ENCODE results near the gene ABCA3.

Gene ABCA3

DNA sequence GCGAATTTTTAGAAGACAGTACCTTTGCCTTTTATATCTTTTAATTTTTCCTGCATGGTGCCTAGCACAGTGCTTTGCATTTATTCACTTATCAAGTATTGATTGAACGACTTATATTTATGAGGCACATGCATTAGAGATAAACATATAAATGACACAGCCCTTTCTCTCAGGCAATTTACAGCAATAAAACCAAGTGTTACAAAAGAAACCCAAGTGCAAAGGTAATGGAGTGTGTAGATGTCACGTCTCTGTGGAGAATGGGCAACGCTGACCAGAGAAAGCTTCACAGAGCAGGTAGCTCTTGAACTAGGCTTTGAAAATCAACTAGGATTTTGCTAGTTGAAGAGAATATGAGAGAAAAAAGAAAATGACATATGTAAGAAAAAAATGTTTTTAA is 32.6 kb upstream of the ABCA3 start:
- no peaks in the 10 kb centered on the region for H3K4me1 ChIP-seq (ENCODE audit: control insufficient read depth, insufficient read depth, low read length, poor library complexity, severe bottlenecking)
- no peak overlapping the region for H3K4me3 ChIP-seq (ENCODE audit: insufficient read depth, low read depth, low read length, poor library complexity, severe bottlenecking)
- no peaks in the 10 kb centered on the region for H3K27me3 ChIP-seq (replicated peaks; ENCODE audit: control insufficient read depth, insufficient read depth, low read length, poor library complexity, severe bottlenecking)
- DNase-seq: no peak
- no peaks in the 10 kb centered on the region for H3K36me3 ChIP-seq (ENCODE audit: control insufficient read depth, insufficient read depth, low read length)
- H3K9me3 ChIP-seq (ENCODE audit: control insufficient read depth, low read length): no peaks in the 10 kb centered on the region
- no peak overlapping the region for H3K27ac ChIP-seq (ENCODE audit: insufficient read depth, low read length, poor library complexity, severe bottlenecking)

GRCh38 chr16:2372684-2373083 is 32.2 kb upstream of the ABCA3 start:
- no peaks in the 10 kb centered on the region for H3K9me3 ChIP-seq (ENCODE audit: control insufficient read depth, low read length)
- H3K27ac ChIP-seq (ENCODE audit: insufficient read depth, low read length, poor library complexity, severe bottlenecking): no peak overlapping the region
- no peaks in the 10 kb centered on the region for H3K4me1 ChIP-seq (ENCODE audit: control insufficient read depth, insufficient read depth, low read length, poor library complexity, severe bottlenecking)
- no peaks in the 10 kb centered on the region for H3K36me3 ChIP-seq (ENCODE audit: control insufficient read depth, insufficient read depth, low read length)
- no peaks in the 10 kb centered on the region for H3K27me3 ChIP-seq (replicated peaks; ENCODE audit: control insufficient read depth, insufficient read depth, low read length, poor library complexity, severe bottlenecking)
- no peak overlapping the region for H3K4me3 ChIP-seq (ENCODE audit: insufficient read depth, low read depth, low read length, poor library complexity, severe bottlenecking)
- no peak for DNase-seq

GRCh38 chr16:2371421-2371820 is 30.9 kb upstream of the ABCA3 start:
- no peaks in the 10 kb centered on the region for H3K9me3 ChIP-seq (ENCODE audit: control insufficient read depth, low read length)
- no peak overlapping the region for H3K4me3 ChIP-seq (ENCODE audit: insufficient read depth, low read depth, low read length, poor library complexity, severe bottlenecking)
- H3K27ac ChIP-seq (ENCODE audit: insufficient read depth, low read length, poor library complexity, severe bottlenecking): no peak overlapping the region
- H3K27me3 ChIP-seq (replicated peaks; ENCODE audit: control insufficient read depth, insufficient read depth, low read length, poor library complexity, severe bottlenecking): peaks cover 3% of the 10 kb centered on the region
- no peaks in the 10 kb centered on the region for H3K4me1 ChIP-seq (ENCODE audit: control insufficient read depth, insufficient read depth, low read length, poor library complexity, severe bottlenecking)
- no peak for DNase-seq
- no peaks in the 10 kb centered on the region for H3K36me3 ChIP-seq (ENCODE audit: control insufficient read depth, insufficient read depth, low read length)

DNA sequence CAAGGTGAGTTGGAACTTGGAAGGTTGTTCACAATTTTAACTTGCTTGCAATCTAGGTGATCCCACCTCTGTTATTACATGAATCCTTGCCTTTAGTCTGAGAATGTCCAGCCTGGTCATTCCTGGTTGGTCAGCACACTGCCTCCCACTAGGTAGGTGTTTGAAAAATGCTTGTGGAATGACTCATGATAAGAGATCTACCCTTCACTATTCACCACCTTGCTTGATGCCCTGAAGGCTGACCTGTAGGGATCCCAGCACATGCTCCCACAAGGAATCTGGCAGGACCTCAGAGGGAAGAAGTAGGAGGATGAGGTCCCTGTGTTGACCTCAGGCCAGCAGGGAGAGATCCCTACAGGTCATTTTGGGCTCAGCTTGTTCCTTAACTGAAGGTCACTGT is 30.2 kb upstream of the ABCA3 start:
- Histone ChIP-seq H3K27ac (ENCODE audit: insufficient read depth, low read length, poor library complexity, severe bottlenecking) (no peak overlapping the region), H3K36me3 (ENCODE audit: control insufficient read depth, insufficient read depth, low read length) (no peaks in the 10 kb centered on the region), H3K27me3 (replicated peaks; ENCODE audit: control insufficient read depth, insufficient read depth, low read length, poor library complexity, severe bottlenecking) (peaks cover 3% of the 10 kb centered on the region), H3K9me3 (ENCODE audit: control insufficient read depth, low read length) (no peaks in the 10 kb centered on the region), H3K4me3 (ENCODE audit: insufficient read depth, low read depth, low read length, poor library complexity, severe bottlenecking) (no peak overlapping the region), H3K4me1 (ENCODE audit: control insufficient read depth, insufficient read depth, low read length, poor library complexity, severe bottlenecking) (no peaks in the 10 kb centered on the region)
- no peak for DNase-seq

DNA sequence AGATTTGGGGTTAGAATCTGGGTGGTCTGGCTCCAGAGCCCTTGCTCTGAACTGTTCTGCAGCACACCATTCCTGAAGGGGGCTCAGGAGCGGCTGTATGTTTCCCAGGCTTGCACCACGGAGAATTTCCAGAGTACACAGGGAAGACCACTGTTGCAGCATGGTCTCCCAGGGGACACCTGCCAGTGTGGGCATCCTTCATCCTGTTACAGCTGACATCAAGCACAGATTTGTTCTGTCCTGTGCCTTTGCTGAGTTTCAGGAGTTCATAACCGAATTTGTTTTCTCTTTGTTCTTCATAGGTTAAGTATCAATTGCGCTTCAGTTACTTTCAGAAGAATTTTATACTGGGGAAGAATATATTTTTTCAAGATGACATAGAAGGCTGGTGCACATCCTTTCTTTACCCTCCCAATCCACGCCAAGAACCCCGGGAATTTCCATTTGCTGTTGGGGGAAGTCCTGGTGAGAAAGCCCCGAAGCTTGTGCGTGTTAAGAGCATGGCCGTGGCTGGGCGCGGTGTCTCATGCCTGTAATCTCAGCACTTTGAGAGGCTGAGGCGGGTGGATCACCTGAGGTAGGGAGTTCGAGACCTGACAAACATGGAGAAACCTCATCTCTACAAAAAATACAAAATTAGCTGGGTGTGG is 26.3 kb upstream of the ABCA3 start:
- DNase-seq: no peak
- no peaks in the 10 kb centered on the region for H3K9me3 ChIP-seq (ENCODE audit: control insufficient read depth, low read length)
- H3K4me1 ChIP-seq (ENCODE audit: control insufficient read depth, insufficient read depth, low read length, poor library complexity, severe bottlenecking): no peaks in the 10 kb centered on the region
- H3K27ac ChIP-seq (ENCODE audit: insufficient read depth, low read length, poor library complexity, severe bottlenecking): no peak overlapping the region
- peaks cover 10% of the 10 kb centered on the region for H3K27me3 ChIP-seq (replicated peaks; ENCODE audit: control insufficient read depth, insufficient read depth, low read length, poor library complexity, severe bottlenecking)
- H3K4me3 ChIP-seq (ENCODE audit: insufficient read depth, low read depth, low read length, poor library complexity, severe bottlenecking): no peak overlapping the region
- H3K36me3 ChIP-seq (ENCODE audit: control insufficient read depth, insufficient read depth, low read length): no peaks in the 10 kb centered on the region

GRCh38 chr16:2365397-2366294 is 25.1 kb upstream of the ABCA3 start:
- Histone ChIP-seq H3K4me3 (ENCODE audit: insufficient read depth, low read depth, low read length, poor library complexity, severe bottlenecking) (no peak overlapping the region), H3K4me1 (ENCODE audit: control insufficient read depth, insufficient read depth, low read length, poor library complexity, severe bottlenecking) (no peaks in the 10 kb centered on the region), H3K9me3 (ENCODE audit: control insufficient read depth, low read length) (no peaks in the 10 kb centered on the region), H3K27me3 (replicated peaks; ENCODE audit: control insufficient read depth, insufficient read depth, low read length, poor library complexity, severe bottlenecking) (peaks cover 10% of the 10 kb centered on the region), H3K36me3 (ENCODE audit: control insufficient read depth, insufficient read depth, low read length) (no peaks in the 10 kb centered on the region), H3K27ac (ENCODE audit: insufficient read depth, low read length, poor library complexity, severe bottlenecking) (no peak overlapping the region)
- no peak for DNase-seq

DNA sequence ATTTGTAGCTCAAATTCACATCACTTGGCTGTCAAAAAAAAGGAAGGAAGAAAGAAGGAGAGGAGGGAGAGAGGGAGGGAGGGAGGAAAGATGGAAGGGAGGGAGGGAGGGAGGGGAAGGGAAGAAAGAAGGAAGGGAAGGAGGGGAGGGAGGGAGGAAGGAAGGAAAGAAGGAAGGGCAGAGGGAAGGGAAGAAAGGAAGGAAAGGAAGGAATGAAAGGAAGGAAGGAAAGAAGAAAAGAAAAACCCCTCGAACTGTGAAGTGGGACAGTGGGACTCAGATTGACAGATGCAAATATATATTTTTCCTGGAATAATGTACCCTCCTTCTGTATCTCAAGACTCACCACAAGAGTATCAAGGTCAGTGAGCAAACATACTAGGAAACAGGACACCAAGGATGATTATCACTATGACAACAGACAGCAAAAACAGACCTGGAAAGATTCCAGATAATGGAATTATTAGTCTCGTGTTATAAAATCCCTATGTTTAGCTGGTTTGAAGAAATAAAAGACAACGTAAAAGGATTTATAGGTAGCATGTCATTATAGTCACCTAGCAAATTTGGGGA is 24.2 kb upstream of the ABCA3 start:
- H3K4me1 ChIP-seq (ENCODE audit: control insufficient read depth, insufficient read depth, low read length, poor library complexity, severe bottlenecking): no peaks in the 10 kb centered on the region
- H3K36me3 ChIP-seq (ENCODE audit: control insufficient read depth, insufficient read depth, low read length): no peaks in the 10 kb centered on the region
- H3K4me3 ChIP-seq (ENCODE audit: insufficient read depth, low read depth, low read length, poor library complexity, severe bottlenecking): no peak overlapping the region
- no peak for DNase-seq
- H3K9me3 ChIP-seq (ENCODE audit: control insufficient read depth, low read length): no peaks in the 10 kb centered on the region
- H3K27me3 ChIP-seq (replicated peaks; ENCODE audit: control insufficient read depth, insufficient read depth, low read length, poor library complexity, severe bottlenecking): peaks cover 12% of the 10 kb centered on the region
- H3K27ac ChIP-seq (ENCODE audit: insufficient read depth, low read length, poor library complexity, severe bottlenecking): no peak overlapping the region

DNA sequence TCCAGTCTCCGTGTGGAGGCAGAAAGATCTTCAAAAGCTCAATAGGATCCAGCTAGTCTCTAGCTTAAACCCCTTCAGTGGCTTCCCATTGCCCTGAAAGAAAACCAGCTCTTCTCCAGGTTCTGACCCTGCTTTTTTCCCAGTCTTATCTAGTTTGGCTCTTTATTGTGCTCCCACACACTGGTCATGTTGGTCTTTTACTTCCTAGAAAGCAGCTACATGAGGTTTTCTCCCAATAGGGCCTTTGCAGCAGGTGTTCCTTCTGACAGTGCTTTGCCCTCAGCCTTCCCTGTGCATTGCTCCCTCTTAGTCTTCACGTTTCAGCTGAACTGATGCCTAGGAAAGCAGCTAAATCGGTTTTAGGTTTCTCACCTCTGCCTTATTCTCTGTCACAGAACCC is 21.7 kb upstream of the ABCA3 start:
- Histone ChIP-seq H3K36me3 (ENCODE audit: control insufficient read depth, insufficient read depth, low read length) (no peaks in the 10 kb centered on the region), H3K27ac (ENCODE audit: insufficient read depth, low read length, poor library complexity, severe bottlenecking) (no peak overlapping the region), H3K4me1 (ENCODE audit: control insufficient read depth, insufficient read depth, low read length, poor library complexity, severe bottlenecking) (no peaks in the 10 kb centered on the region), H3K9me3 (ENCODE audit: control insufficient read depth, low read length) (no peaks in the 10 kb centered on the region), H3K4me3 (ENCODE audit: insufficient read depth, low read depth, low read length, poor library complexity, severe bottlenecking) (no peak overlapping the region), H3K27me3 (replicated peaks; ENCODE audit: control insufficient read depth, insufficient read depth, low read length, poor library complexity, severe bottlenecking) (peaks cover 27% of the 10 kb centered on the region)
- DNase-seq: no peak

DNA sequence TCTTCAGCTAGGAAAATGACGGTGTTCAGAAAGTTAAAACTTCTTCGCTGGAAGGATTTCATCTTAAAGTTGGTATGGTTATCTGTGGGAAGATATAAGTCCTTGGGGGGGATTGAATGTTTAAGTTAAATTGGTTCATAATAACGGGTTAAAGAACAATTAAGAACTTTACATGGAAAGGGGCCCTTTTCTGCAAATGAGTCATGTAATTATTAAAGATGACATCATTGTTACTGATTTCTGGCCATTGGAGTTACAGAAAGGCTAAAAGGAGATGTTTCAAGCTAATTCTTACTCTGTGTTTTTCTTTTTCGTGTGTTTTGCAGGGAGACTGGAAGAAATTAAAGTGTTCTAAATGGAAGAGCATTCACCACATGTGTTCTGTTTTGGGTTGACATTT is 20.6 kb upstream of the ABCA3 start:
- H3K9me3 ChIP-seq (ENCODE audit: control insufficient read depth, low read length): no peaks in the 10 kb centered on the region
- H3K4me3 ChIP-seq (ENCODE audit: insufficient read depth, low read depth, low read length, poor library complexity, severe bottlenecking): no peak overlapping the region
- H3K27me3 ChIP-seq (replicated peaks; ENCODE audit: control insufficient read depth, insufficient read depth, low read length, poor library complexity, severe bottlenecking): peaks cover 23% of the 10 kb centered on the region
- no peaks in the 10 kb centered on the region for H3K4me1 ChIP-seq (ENCODE audit: control insufficient read depth, insufficient read depth, low read length, poor library complexity, severe bottlenecking)
- no peak overlapping the region for H3K27ac ChIP-seq (ENCODE audit: insufficient read depth, low read length, poor library complexity, severe bottlenecking)
- H3K36me3 ChIP-seq (ENCODE audit: control insufficient read depth, insufficient read depth, low read length): no peaks in the 10 kb centered on the region
- no peak for DNase-seq

DNA sequence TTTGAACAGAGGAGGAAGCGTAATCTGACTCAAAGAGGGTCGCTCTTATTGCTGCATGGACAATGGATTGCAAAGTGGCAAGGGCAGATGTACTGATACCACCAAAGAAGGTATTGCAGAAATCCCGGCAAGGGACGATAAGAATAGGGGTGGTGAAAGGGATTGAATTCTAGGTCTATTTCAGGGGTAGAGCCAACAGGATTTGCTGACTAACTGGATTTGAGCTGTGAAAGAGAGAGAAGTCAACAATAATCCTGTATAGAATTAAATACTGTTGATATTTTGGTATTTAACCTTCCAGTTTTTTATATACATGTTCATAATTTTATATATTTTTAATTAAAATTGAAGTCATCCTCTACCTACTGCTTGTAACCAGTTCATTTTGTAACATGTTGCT is 19.4 kb upstream of the ABCA3 start:
- no peak overlapping the region for H3K4me3 ChIP-seq (ENCODE audit: insufficient read depth, low read depth, low read length, poor library complexity, severe bottlenecking)
- peaks cover 20% of the 10 kb centered on the region for H3K27me3 ChIP-seq (replicated peaks; ENCODE audit: control insufficient read depth, insufficient read depth, low read length, poor library complexity, severe bottlenecking)
- no peaks in the 10 kb centered on the region for H3K4me1 ChIP-seq (ENCODE audit: control insufficient read depth, insufficient read depth, low read length, poor library complexity, severe bottlenecking)
- H3K9me3 ChIP-seq (ENCODE audit: control insufficient read depth, low read length): no peaks in the 10 kb centered on the region
- DNase-seq: no peak
- H3K27ac ChIP-seq (ENCODE audit: insufficient read depth, low read length, poor library complexity, severe bottlenecking): no peak overlapping the region
- no peaks in the 10 kb centered on the region for H3K36me3 ChIP-seq (ENCODE audit: control insufficient read depth, insufficient read depth, low read length)
